Fibroblast of the aortic adventitia (primary cell): Measurements from ENCODE around the gene MFSD6. TPM values are rescaled to one million over a fixed set of nuclear protein-coding genes. Genes with fewer than 3 reads are reported as not detected.
"Not testable (repeated sequence)": the region's sequence is repeated elsewhere in the genome, so short reads cannot be mapped to it uniquely, and the experiment has no call there.

Experiments used
- DNase-seq: peaks from one replicate; pipeline ENCODE4 v3.0.0-alpha.2; 2010; ENCODE audit warnings: low read depth
- H3K4me3 ChIP-seq: 2 replicates; pipeline ENCODE4 v1.5.1; 2011; ENCODE audit warnings: low read depth, mild to moderate bottlenecking, control low read depth, low read length, moderate library complexity
- total RNA-seq: library from RNA; depleted of rRNA; stranded (reverse); fragments of >200 nt; gene quantifications from 2 replicates; pipeline ENCODE4 v1.2.3, GENCODE V29; 2012; ENCODE audit warnings: low replicate concordance
- TF ChIP-seq, protein P1 (sequence below): IDR thresholded peaks from 2 replicates; pipeline ENCODE4 v1.5.1; 2011; ENCODE audit warnings: mild to moderate bottlenecking, low read length, control low read depth, inconsistent platforms; ENCODE audit not compliant: insufficient read depth

MFSD6 gene
- total RNA-seq, 1 donor = 8.0 TPM

DNA sequence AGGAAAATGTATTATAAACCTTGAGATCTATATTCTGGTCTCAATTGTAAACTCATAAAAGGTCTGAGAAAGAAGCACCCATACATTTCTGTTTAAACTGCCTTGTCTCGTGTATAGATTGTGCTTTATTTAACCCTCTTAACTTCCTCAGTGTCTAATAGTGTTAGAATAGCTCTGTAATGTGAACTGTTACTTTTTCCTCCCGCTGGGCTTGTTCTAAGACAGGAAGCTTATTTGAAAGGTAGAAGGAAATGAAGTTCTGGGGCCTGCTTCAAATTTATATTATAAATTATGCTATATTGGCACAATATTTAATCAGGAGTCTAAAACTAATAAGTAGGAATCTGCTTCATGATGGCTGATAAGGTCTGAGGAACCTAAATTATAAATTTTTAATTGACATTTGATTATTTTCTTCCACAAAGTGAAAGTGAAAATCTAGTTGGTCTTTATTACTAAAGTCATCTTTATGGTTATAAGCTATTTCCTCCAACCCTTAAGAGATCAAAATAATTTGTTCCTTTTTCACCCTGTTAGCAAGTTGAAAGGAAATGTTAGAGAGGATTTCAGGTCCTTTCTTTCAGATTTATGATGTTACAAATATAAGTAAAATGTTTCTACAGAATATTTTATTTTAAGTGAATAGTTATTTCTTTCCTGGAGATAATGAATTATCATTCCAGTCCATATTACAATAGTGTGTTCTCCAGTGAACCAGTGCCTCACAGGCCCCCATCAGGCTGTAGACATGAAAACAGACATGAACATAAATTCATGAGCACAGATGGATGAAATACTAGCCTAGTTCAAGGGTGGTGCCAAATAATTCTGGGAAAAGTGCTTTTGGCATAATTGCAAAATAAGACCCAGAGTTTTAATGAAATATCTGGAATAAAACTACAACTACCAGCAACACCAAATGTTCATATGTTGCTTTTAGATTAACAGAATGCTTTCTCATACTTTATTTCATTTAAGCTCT is 7.9 kb downstream of the MFSD6 start:
- H3K4me3 ChIP-seq = no peak overlapping the region
- no peak for DNase-seq
- TF ChIP-seq, protein P1, sequence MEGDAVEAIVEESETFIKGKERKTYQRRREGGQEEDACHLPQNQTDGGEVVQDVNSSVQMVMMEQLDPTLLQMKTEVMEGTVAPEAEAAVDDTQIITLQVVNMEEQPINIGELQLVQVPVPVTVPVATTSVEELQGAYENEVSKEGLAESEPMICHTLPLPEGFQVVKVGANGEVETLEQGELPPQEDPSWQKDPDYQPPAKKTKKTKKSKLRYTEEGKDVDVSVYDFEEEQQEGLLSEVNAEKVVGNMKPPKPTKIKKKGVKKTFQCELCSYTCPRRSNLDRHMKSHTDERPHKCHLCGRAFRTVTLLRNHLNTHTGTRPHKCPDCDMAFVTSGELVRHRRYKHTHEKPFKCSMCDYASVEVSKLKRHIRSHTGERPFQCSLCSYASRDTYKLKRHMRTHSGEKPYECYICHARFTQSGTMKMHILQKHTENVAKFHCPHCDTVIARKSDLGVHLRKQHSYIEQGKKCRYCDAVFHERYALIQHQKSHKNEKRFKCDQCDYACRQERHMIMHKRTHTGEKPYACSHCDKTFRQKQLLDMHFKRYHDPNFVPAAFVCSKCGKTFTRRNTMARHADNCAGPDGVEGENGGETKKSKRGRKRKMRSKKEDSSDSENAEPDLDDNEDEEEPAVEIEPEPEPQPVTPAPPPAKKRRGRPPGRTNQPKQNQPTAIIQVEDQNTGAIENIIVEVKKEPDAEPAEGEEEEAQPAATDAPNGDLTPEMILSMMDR = no peak

DNA sequence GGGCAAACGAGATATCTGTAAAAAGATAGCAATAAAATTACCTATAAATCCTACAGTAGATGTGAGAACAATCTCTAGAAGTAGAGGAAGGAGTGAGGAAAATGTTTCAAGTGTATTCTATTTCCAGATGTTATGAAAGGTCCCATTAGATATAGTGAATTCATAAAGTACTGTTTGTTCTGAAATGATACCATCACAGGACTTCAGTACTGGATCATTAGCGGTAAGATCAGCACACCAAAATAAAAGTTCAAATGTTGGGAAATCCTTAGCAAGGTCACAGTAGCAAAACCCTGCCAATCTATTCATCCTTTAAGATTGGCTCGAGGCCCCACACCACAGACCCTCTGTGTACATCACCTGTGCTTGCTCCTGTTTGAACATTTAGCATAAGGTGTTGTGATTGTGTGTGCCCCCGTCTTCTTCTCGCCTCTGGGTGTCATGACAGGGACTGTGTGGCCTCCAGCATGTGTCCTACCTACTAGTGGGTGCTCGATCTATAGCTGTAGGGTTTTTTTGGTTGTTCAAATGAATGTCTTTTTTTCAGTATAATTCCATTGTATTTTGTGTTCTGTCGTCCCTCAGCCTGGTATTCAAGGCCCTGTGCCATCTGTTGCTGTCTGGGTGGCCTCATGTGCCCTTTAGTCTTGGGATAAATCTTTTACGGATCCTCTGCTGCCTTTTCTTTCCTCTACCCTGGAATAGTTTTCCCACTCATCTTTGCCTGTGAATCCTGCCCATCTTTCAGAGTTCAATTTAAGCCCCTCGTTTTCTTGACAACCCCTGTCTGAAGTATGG is 9.1 kb downstream of the MFSD6 start:
- no peak for DNase-seq
- TF ChIP-seq, protein P1 = no peak
- H3K4me3 ChIP-seq = no peak overlapping the region

DNA sequence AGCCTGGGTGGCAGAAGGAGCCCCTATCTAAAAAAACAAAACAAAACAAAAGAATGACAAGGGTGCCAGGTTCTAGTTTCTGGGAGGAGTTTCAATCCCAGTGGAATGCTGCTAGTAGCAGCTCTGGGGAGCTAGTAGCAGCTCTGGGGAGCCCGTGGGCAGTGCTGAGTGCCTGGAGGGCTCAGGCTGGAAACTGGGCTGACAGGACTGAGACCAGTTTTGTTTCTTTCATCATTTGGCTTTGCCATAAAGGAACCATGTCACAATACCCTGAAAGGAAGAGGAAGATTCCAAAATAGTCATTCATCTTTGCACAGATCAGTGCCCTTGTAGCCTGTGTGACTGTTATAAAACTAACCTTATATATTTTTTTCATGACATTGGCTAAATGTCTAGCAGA is 10.6 kb downstream of the MFSD6 start:
- no peak for DNase-seq
- TF ChIP-seq, protein P1 = no peak
- H3K4me3 ChIP-seq = no peak overlapping the region

- no peak overlapping the region for H3K4me3 ChIP-seq
- no peak for DNase-seq
- TF ChIP-seq, protein P1 = no peak
These were observed 12.6 kb downstream of the MFSD6 start for GRCh38 chr2:190420801-190421200.

DNA sequence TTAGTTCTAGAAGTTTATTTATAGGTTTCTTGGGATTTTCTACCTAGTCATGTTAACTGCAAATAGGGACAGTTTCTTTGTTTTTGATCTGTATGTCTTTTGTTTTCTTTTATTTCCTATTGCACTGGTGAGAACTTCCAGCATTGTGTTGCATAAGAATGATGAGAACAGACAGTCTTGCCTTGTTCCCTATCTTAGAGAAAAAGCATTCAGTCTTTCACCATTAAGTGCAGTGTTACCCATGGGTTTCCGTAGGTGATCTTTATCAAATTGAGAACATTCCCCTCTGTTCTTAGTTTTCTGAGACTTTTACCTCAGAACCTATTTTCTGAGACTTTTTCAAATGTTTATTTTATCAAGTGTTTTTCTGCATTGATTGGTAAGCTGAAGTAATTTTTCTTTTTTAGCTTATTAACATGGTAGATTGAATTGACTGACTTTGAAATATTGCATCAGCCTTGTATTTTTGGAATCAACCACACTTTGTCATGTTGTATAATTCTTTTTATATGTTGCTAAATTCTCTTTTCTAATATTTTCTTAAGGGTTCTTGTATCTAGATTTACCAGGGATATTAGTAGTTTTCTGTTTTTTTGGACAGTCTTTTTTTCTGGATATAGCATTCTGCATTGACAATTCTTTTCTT is 17.2 kb downstream of the MFSD6 start:
- TF ChIP-seq, protein P1 = no peak
- H3K4me3 ChIP-seq = no peak overlapping the region
- DNase-seq = no peak

DNA sequence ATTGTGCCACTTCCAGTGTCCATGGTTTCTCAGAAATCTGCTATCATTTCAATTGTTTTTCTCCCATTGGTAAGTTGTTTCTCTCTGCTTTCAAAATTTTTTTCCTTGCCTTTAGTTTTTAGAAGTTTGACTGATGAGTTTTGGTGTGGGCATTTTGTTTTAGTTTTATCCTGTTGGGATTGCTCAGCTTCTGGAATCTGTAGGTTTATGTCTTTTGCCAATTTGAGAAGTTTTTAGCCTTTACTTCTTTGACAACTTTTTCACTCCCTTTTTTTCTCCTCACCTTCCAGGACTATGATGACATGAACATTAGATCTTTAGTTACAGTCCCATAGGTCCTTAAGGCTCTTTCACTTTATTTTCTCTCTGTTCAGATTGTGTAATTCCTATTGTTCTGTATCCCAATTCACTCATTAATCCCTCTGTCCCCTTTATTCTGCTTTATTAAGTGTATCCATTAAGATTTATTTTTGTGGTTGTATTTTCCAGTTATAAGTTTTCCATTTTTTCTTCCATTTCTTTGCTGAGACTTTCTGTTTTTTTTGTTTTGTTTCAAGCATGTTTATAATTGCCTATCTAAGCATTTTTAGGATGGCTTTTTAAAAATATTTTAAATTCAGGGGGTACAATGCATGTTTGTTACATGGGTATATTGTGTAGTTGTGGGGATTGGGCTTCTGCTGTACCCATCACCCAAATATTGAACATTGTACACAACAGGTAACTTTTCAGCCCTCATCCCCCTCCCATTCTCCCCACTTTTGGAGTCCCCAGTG is 17.9 kb downstream of the MFSD6 start:
- TF ChIP-seq, protein P1 = no peak
- no peak overlapping the region for H3K4me3 ChIP-seq
- DNase-seq = no peak

DNA sequence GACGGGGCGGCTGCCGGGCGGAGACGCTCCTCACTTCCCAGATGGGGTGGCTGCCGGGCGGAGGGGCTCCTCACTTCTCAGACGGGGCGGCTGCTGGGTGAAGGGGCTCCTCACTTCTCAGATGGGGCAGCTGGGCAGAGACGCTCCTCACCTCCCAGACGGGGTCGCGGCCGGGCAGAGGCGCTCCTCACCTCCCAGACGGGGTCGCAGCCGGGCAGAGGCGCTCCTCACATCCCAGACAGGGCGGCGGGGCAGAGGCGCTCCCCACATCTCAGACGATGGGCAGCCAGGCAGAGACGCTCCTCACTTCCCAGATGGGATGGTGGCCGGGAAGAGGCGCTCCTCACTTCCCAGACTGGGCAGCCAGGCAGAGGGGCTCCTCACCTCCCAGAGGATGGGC is 22.7 kb downstream of the MFSD6 start:
- not testable (repeated sequence) for H3K4me3 ChIP-seq, DNase-seq
